Neural progenitor cell (in vitro differentiated cells): ENCODE measurements around the gene SUPT20HL2. TPM values are rescaled to one million over a fixed set of nuclear protein-coding genes. Genes with fewer than 3 reads are reported as not detected.

Experiments used
- DNase-seq: peaks from one replicate; pipeline ENCODE4 v3.0.0-alpha.2; 2016; ENCODE audit warnings: low spot score
- H2AFZ ChIP-seq: fragments of 200-600 bp; sonication (generic); replicated peaks from 2 replicates; pipeline ENCODE4 v1.6.1; 2016; ENCODE audit warnings: antibody characterized with exemption
- H3F3A ChIP-seq: fragments of 200-600 bp; sonication (generic); 2 replicates; pipeline ENCODE4 v1.6.1; 2016; ENCODE audit warnings: antibody characterized with exemption, low read depth
- H3K27ac ChIP-seq: fragments of 200-600 bp; sonication (generic); 2 replicates; pipeline ENCODE4 v1.5.1; 2016; ENCODE audit warnings: mild to moderate bottlenecking
- H3K27me3 ChIP-seq: fragments of 200-600 bp; sonication (generic); 2 replicates; pipeline ENCODE4 v1.6.1; 2016; ENCODE audit warnings: mild to moderate bottlenecking, moderate library complexity
- H3K36me3 ChIP-seq: fragments of 200-600 bp; sonication (generic); 2 replicates; pipeline ENCODE4 v1.5.1; 2016
- H3K4me1 ChIP-seq: fragments of 200-600 bp; sonication (generic); 2 replicates; pipeline ENCODE4 v1.6.1; 2016; ENCODE audit warnings: mixed run types
- H3K4me2 ChIP-seq: fragments of 200-600 bp; sonication (generic); 2 replicates; pipeline ENCODE4 v1.6.1; 2016
- H3K4me3 ChIP-seq: fragments of 200-600 bp; sonication (generic); 2 replicates; pipeline ENCODE4 v1.5.1; 2016
- H3K79me2 ChIP-seq: fragments of 200-600 bp; sonication (generic); 2 replicates; pipeline ENCODE4 v1.6.1; 2016; ENCODE audit warnings: low read depth
- H3K9ac ChIP-seq: fragments of 200-600 bp; sonication (generic); 2 replicates; pipeline ENCODE4 v1.6.1; 2016
- H3K9me3 ChIP-seq: fragments of 200-600 bp; sonication (generic); 2 replicates; pipeline ENCODE4 v1.5.1; 2016; ENCODE audit warnings: low read depth
- H4K20me1 ChIP-seq: fragments of 200-600 bp; sonication (generic); 2 replicates; pipeline ENCODE4 v1.6.1; 2016; ENCODE audit warnings: low read depth
- H3K27ac Mint-ChIP-seq: 3 replicates; pipeline ENCODE4 v1.8.0; 2021; ENCODE audit warnings: mixed read lengths
- H3K27me3 Mint-ChIP-seq: 2 replicates; pipeline ENCODE4 v1.8.0; 2022; ENCODE audit warnings: low read depth, mild to moderate bottlenecking, inconsistent platforms, moderate library complexity, mixed read lengths; ENCODE audit not compliant: insufficient read depth
- H3K36me3 Mint-ChIP-seq: 3 replicates; pipeline ENCODE4 v1.8.0; 2021; ENCODE audit warnings: mixed read lengths
- H3K4me1 Mint-ChIP-seq: 3 replicates; pipeline ENCODE4 v1.8.0; 2021; ENCODE audit warnings: mixed read lengths
- H3K4me3 Mint-ChIP-seq: 3 replicates; pipeline ENCODE4 v1.8.0; 2021; ENCODE audit warnings: mild to moderate bottlenecking, moderate library complexity, mixed read lengths
- H3K9me3 Mint-ChIP-seq: 3 replicates; pipeline ENCODE4 v1.8.0; 2020; ENCODE audit warnings: mixed read lengths
- EZH2 ChIP-seq: fragments of 200-600 bp; sonication (generic); IDR thresholded peaks from 2 replicates; pipeline ENCODE4 v1.6.1; 2017; ENCODE audit warnings: antibody characterized with exemption, mild to moderate bottlenecking, moderate library complexity
- EZH2phosphoT487 ChIP-seq: fragments of 200-600 bp; sonication (generic); IDR thresholded peaks from 2 replicates; pipeline ENCODE4 v1.6.1; 2017; ENCODE audit warnings: antibody characterized with exemption
- total RNA-seq: library from RNA; depleted of rRNA; stranded (reverse); fragments of >200 nt; gene quantifications from 2 replicates; pipeline ENCODE4 v1.2.3, GENCODE V29; 2015; ENCODE audit warnings: low replicate concordance
- TF ChIP-seq, protein P1 (sequence below): fragments of 200-600 bp; sonication (generic); IDR thresholded peaks from 2 replicates; pipeline ENCODE4 v1.5.1; 2017; ENCODE audit warnings: antibody characterized with exemption, mild to moderate bottlenecking

The SUPT20HL2 gene
- total RNA-seq, 1 donor from 2014 or later, result not detected

DNA sequence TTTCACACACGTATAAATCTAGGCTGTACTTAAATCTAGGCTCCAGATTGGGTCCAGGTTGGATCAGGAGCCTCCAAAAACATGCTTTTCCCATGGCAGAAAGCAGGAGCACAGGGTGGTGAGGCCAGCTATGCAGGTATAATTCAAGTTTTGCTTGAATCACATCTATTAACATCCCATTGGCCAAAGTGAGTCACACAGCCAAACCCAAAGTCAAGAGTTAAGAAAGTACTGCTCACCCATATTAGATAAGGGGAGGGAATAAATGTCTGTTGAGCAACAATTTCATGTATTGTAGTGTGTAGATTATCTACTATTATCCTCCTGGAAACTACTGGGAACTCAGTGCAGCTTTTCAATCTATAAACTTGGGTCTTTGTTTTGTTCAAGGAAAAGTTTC is 12.8 kb downstream of the SUPT20HL2 start:
- Mint-ChIP-seq H3K4me3 (no peak overlapping the region), H3K9me3 (no peaks in the 10 kb centered on the region), H3K4me1 (peaks cover 20% of the 10 kb centered on the region), H3K27me3 (no peaks in the 10 kb centered on the region), H3K27ac (no peak overlapping the region), H3K36me3 (no peaks in the 10 kb centered on the region)
- no peak overlapping the region for H3K9ac ChIP-seq
- no peaks in the 10 kb centered on the region for H4K20me1 ChIP-seq
- peaks cover 8% of the 10 kb centered on the region for H3F3A ChIP-seq
- no peak overlapping the region for H3K27ac ChIP-seq
- no peak overlapping the region for H3K4me2 ChIP-seq
- H3K4me3 ChIP-seq, result no peak overlapping the region
- no peaks in the 10 kb centered on the region for H3K27me3 ChIP-seq
- no peaks in the 10 kb centered on the region for H3K36me3 ChIP-seq
- no peaks in the 10 kb centered on the region for H3K9me3 ChIP-seq
- TF ChIP-seq, protein P1, sequence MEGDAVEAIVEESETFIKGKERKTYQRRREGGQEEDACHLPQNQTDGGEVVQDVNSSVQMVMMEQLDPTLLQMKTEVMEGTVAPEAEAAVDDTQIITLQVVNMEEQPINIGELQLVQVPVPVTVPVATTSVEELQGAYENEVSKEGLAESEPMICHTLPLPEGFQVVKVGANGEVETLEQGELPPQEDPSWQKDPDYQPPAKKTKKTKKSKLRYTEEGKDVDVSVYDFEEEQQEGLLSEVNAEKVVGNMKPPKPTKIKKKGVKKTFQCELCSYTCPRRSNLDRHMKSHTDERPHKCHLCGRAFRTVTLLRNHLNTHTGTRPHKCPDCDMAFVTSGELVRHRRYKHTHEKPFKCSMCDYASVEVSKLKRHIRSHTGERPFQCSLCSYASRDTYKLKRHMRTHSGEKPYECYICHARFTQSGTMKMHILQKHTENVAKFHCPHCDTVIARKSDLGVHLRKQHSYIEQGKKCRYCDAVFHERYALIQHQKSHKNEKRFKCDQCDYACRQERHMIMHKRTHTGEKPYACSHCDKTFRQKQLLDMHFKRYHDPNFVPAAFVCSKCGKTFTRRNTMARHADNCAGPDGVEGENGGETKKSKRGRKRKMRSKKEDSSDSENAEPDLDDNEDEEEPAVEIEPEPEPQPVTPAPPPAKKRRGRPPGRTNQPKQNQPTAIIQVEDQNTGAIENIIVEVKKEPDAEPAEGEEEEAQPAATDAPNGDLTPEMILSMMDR, result no peak
- TF ChIP-seq EZH2phosphoT487, result no peak
- TF ChIP-seq EZH2, result no peak
- H3K79me2 ChIP-seq, result no peaks in the 10 kb centered on the region
- peaks cover 15% of the 10 kb centered on the region for H3K4me1 ChIP-seq
- no peak for DNase-seq
- H2AFZ ChIP-seq, result no peak overlapping the region

DNA sequence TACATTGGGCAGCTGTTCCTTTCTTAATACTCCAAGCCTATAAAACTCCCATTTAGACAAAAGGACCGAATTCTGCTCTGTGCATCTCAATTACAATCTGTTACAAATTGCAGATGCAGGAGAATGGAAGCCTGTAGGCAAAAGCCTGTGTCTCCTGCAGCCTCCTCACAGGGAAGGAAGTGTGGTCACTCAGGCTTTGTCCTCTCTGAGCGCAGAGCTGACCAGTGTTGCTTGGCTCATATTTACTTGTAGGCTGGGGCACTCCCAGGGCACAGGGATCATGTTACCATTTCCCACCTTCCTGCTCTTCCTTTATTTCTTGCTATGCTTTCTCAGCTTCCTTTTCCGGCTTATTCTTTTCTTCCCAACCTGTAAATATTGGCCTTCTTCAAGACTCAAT is 15.7 kb downstream of the SUPT20HL2 start:
- Mint-ChIP-seq H3K27me3 (peaks cover 2% of the 10 kb centered on the region), H3K4me3 (no peak overlapping the region), H3K4me1 (peaks cover 17% of the 10 kb centered on the region), H3K9me3 (no peaks in the 10 kb centered on the region), H3K36me3 (no peaks in the 10 kb centered on the region), H3K27ac (no peak overlapping the region)
- no peak for TF ChIP-seq EZH2
- TF ChIP-seq EZH2phosphoT487, result no peak
- TF ChIP-seq, protein P1, result no peak
- peaks cover 8% of the 10 kb centered on the region for H3F3A ChIP-seq
- no peaks in the 10 kb centered on the region for H3K9me3 ChIP-seq
- no peaks in the 10 kb centered on the region for H3K79me2 ChIP-seq
- H3K27me3 ChIP-seq, result no peaks in the 10 kb centered on the region
- no peaks in the 10 kb centered on the region for H4K20me1 ChIP-seq
- peak overlapping the region; percentile 41 for H3K4me2 ChIP-seq
- peak; percentile 53 for DNase-seq
- peak overlapping the region; percentile 8 for H3K27ac ChIP-seq
- peaks cover 14% of the 10 kb centered on the region for H3K4me1 ChIP-seq
- H3K36me3 ChIP-seq, result no peaks in the 10 kb centered on the region
- H2AFZ ChIP-seq, result peak overlapping the region; percentile 91
- no peak overlapping the region for H3K4me3 ChIP-seq
- no peak overlapping the region for H3K9ac ChIP-seq

DNA sequence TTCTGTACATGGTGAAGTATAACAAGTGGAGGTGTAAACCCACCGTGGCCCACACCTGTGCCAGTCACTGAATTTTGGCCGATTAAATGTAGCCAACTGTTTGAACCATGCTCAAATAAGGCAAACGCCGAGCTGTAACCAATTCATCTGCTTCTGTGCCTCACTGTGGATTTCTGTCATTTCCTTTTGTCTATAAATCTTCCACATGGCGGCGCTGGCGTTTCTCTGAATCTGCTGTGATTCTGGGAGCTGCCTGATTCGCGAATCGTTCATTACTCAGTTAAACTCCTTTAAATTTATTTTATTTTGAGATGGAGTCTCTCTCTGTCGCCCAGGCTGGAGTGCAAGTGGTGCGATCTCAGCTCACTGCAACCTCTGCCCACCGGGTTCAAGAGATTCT is 19.2 kb downstream of the SUPT20HL2 start:
- Histone ChIP-seq H3K27me3 (no peaks in the 10 kb centered on the region), H2AFZ (peak overlapping the region; percentile 81), H3K9me3 (no peaks in the 10 kb centered on the region), H3K79me2 (no peaks in the 10 kb centered on the region), H3K4me1 (peaks cover 14% of the 10 kb centered on the region), H3K4me3 (no peak overlapping the region), H3F3A (peaks cover 8% of the 10 kb centered on the region), H3K36me3 (no peaks in the 10 kb centered on the region), H3K4me2 (no peak overlapping the region), H3K27ac (no peak overlapping the region), H3K9ac (no peak overlapping the region), H4K20me1 (no peaks in the 10 kb centered on the region)
- Mint-ChIP-seq H3K27me3 (peaks cover 2% of the 10 kb centered on the region), H3K4me3 (no peak overlapping the region), H3K9me3 (peaks cover 3% of the 10 kb centered on the region), H3K36me3 (no peaks in the 10 kb centered on the region), H3K27ac (no peak overlapping the region), H3K4me1 (peaks cover 22% of the 10 kb centered on the region)
- DNase-seq, result peak; percentile 76
- TF ChIP-seq EZH2, result no peak
- TF ChIP-seq, protein P1, result peak; percentile 61

DNA sequence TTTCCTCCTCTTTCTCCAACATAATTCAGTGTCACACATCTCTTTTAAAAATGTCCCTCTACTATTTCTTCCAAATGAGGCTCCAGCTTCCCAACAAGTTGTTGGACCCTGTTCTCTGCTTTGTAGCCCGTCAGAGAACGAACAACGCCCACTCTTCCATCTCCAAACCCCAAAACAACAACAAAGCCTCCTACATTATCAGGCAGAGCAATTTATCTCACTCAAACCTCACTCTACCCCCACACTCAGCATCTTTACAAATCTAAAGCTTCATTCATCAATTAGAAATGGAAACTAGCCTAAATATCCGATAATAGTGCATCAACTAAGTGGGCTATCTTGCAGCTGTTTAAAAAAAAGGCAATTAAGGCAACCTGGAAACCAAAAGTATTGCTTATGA is 20.5 kb downstream of the SUPT20HL2 start:
- no peaks in the 10 kb centered on the region for H3K27me3 ChIP-seq
- no peak for TF ChIP-seq EZH2
- TF ChIP-seq, protein P1, result no peak
- TF ChIP-seq EZH2phosphoT487, result no peak
- peaks cover 6% of the 10 kb centered on the region for H3F3A ChIP-seq
- no peaks in the 10 kb centered on the region for H3K9me3 ChIP-seq
- no peaks in the 10 kb centered on the region for H4K20me1 ChIP-seq
- peaks cover 2% of the 10 kb centered on the region for H3K27me3 Mint-ChIP-seq
- H3K4me1 Mint-ChIP-seq, result peaks cover 20% of the 10 kb centered on the region
- no peaks in the 10 kb centered on the region for H3K36me3 Mint-ChIP-seq
- H3K27ac ChIP-seq, result no peak overlapping the region
- no peak overlapping the region for H3K9ac ChIP-seq
- peaks cover 14% of the 10 kb centered on the region for H3K4me1 ChIP-seq
- no peak overlapping the region for H3K4me3 Mint-ChIP-seq
- no peak overlapping the region for H3K4me3 ChIP-seq
- no peaks in the 10 kb centered on the region for H3K36me3 ChIP-seq
- DNase-seq, result no peak
- no peak overlapping the region for H3K4me2 ChIP-seq
- H3K79me2 ChIP-seq, result no peaks in the 10 kb centered on the region
- no peak overlapping the region for H3K27ac Mint-ChIP-seq
- H3K9me3 Mint-ChIP-seq, result peaks cover 3% of the 10 kb centered on the region
- H2AFZ ChIP-seq, result no peak overlapping the region
